GM21576 (cell line): ENCODE data around the gene F8A2.
A peak's percentile ranks its signal among the peaks of the same experiment; 100 is the strongest.
"Not testable (repeated sequence)": the region's sequence is repeated elsewhere in the genome, so short reads cannot be mapped to it uniquely, and the experiment has no call there.

Source experiments
- ATAC-seq: cut with Tn5 transposase; IDR thresholded peaks from one replicate; pipeline ENCODE4 v1.9.1; 2021; ENCODE audit warnings: mild to moderate bottlenecking, moderate library complexity; ENCODE audit not compliant: unreplicated experiment

Gene F8A2

DNA sequence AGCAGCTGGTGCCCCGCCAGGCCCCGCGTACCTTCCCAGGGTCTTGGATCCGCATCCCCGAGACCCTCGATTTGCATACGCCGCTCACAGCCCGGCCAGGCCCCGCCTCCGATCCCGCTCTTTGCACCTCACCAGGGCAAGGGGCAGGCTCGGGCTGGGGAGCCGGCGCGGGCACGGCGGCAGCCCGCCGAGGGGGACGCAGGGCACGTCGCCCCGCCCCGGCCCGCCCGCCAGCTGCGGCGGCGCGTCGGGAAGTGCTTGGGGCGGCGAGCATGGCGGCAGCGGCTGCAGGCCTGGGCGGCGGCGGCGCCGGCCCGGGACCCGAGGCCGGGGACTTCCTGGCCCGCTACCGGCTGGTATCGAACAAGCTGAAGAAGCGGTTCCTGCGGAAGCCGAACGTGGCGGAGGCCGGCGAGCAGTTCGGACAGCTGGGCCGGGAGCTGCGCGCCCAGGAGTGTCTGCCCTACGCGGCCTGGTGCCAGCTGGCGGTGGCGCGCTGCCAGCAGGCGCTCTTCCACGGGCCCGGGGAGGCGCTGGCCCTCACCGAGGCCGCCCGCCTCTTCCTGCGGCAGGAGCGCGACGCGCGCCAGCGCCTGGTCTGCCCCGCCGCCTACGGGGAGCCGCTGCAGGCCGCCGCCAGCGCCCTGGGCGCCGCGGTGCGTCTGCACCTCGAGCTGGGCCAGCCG, at the start of gene F8A2:
Gene F8A2, plus strand, starts transcription at position 253 of the 686 bp plus-strand sequence. Its CDS starts 20 bp downstream, at position 273.
- peak; percentile 67 for ATAC-seq

DNA sequence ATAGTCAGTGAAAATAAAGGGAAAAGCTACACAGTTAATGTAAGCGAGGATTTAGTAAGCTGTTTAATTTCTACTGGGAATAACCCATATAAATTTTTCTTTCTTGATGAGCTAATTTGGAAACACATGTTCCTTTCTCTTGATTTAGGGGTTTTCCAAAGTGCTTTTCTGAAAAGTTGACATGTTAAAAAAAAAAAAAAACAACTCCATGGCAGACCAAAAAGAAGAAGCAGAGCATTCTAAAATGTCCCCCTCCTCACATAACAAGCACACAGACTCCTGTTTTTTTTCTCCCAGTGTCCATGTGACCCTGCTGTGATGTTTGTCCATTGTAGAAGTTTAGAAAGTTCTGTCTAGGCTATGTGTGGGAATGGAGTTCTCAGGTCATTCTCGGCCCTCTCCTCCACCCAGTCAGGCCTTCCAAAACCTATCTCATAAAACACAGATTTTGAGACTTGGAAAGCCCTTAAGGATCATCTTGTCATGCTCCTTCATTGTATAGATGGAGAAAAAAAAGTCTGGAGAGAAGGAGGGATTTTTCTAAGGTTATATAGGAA, 48.3 kb upstream of the F8A2 start:
- no peak for ATAC-seq

DNA sequence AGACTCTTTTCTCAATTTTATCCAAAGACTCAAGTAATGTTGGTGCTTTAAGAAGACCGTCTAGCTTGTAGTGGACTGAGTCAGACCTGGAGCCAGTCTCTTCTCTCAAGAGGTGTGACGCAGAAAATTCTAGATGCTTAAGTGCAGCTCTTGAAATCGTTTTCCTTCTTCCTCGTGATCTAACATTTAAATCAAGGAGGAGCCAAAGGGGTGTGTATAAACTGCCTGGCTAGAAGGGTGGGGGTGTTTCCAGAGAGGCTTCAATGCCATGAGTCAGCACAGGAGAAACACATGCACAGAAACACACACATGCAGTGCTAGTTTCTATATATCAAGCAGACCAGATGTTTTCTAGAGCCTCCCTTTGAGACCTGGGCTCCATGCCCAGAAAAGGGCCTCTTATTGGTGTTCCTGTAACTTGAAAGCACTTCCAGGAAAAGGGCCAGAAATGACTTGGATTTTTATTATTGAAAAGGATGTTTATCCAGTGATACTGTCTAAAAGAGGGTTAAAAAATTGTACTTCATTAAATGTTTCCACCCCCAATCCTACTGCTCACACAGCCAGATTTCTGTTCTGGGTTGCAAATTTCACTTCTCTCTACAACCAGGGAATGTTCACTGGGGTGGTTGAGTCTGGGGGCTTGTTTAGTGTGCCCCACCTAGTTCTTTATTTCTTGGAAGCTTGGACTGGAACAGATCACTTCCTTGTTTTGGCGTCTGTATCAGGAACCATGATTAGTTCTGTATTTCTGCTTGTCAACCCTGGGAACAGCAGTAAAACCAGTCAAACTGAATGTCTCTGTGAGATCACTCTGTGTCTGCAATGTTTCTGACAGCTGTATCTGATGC, 47.2 kb upstream of the F8A2 start, which contains the start of gene CLIC2:
Gene CLIC2, minus strand, starts transcription at position 129 of the 851 bp plus-strand sequence. CDS start 187 bp downstream, outside the sequence.
- ATAC-seq = no peak

GRCh38 chrX:155335337-155335712, 46.6 kb upstream of the F8A2 start:
- ATAC-seq = not testable (repeated sequence)

GRCh38 chrX:155345689-155346088, 36.2 kb upstream of the F8A2 start:
- not testable (repeated sequence) for ATAC-seq

- not testable (repeated sequence) for ATAC-seq
Observed at GRCh38 chrX:155349448-155349847, 32.4 kb upstream of the F8A2 start.

- not testable (repeated sequence) for ATAC-seq
Observed at GRCh38 chrX:155363712-155364111, 18.2 kb upstream of the F8A2 start.

GRCh38 chrX:155373777-155374458, 8.0 kb upstream of the F8A2 start:
- peak; percentile 76 for ATAC-seq

DNA sequence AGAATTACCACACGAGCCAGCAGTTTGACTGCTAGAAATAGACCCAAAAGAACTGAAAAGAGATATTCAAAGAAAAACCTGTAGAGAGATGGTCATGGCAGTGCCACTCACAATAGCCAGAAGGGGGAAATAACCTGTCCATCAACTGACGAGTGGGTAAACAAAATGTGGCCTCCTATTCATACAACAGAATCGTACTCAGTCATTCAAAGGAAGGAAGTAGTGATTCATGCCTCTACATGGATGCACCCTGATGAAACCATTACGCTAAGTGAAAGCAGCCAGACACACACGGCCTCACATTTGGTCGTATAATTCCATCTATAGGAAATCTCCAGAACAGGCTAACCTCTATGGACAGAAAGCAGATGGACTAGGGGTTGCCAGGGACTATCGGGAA, 2.1 kb upstream of the F8A2 start:
- ATAC-seq = not testable (repeated sequence)

DNA sequence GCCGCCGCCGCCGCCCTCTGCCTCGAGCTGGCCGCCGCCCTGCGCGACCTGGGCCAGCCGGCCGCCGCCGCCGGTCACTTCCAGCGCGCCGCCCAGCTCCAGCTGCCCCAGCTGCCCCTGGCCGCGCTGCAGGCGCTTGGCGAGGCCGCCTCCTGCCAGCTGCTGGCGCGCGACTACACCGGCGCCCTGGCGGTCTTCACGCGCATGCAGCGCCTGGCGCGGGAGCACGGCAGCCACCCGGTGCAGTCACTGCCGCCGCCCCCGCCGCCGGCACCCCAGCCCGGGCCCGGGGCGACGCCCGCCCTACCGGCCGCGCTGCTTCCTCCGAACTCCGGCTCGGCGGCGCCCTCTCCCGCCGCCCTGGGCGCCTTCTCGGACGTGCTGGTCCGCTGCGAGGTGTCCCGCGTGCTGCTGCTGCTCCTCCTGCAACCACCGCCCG, 653 bp downstream of the F8A2 start:
- ATAC-seq = peak; percentile 50

- ATAC-seq = no peak
Observed at GRCh38 chrX:155389634-155390033, 7.7 kb downstream of the F8A2 start.

GRCh38 chrX:155394747-155395276, 12.9 kb downstream of the F8A2 start:
- ATAC-seq = not testable (repeated sequence)

DNA sequence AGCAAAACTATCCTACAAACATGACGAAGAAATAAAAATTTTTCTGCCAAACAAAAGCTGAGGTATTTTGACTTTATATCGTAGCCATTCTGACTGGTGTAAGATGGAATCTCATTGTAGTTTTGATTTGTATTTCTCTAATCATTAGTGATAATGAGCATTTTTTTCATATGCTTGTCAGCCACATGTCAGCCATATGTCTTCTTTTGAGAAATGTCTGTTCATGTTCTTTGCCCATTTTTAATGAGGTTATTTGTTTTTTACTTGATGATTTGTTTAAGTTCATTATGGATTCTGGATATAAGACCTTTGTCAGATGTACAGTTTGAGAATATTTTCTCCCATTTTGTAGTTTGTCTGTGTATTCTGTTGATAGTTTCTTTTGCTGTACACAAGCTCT, 24.5 kb downstream of the F8A2 start:
- ATAC-seq = no peak

DNA sequence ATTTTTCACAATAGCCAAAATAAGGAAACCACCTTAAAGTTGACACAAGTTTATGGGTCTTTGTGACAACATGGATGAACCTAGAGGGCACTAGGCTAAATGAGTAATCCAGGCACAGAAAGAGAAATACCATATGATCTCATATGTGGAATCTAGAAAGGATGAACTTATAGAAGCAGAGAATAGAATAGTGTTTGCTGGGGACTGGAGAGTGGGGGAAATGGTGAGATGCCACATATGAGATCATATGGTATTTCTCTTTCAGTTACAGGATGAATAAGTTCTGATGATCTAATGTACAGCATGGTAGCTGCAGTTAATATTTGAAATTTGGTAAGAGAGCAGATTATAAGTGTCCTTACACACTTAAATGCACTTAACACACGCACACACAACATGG, 35.9 kb downstream of the F8A2 start:
- ATAC-seq = no peak
